K562 (cell line): Measurements from ENCODE around the gene NT5C. TPM values are rescaled to one million over a fixed set of nuclear protein-coding genes. Genes with fewer than 3 reads are reported as not detected.

Source experiments
- CTBP1 ChIP-seq: fragments of 450-650 bp; IDR thresholded peaks from 2 replicates; pipeline ENCODE4 v1.6.1; 2016; ENCODE audit warnings: borderline replicate concordance
- IRF1 ChIP-seq: sonication (generic); formaldehyde crosslinking; IDR thresholded peaks from 2 replicates; pipeline ENCODE4 v1.8.0; 2022; ENCODE audit warnings: missing genetic modification reagents, mild to moderate bottlenecking, borderline replicate concordance
- MYBL2 ChIP-seq, 2 experiments: fragments of 450-650 bp in 1 of 2; sonication (generic) in 1 of 2; formaldehyde crosslinking in 1 of 2; IDR thresholded peaks; 2 replicates each; pipeline versions ENCODE4 v1.6.1 to v1.8.1; 2017 to 2022; ENCODE audit warnings: borderline replicate concordance in 1 of 2, inconsistent platforms in 1 of 2, low read depth in 1 of 2, mild to moderate bottlenecking in 1 of 2, missing genetic modification reagents in 1 of 2, moderate library complexity in 1 of 2
- NR3C1 ChIP-seq: sonication (generic); formaldehyde crosslinking; IDR thresholded peaks from 2 replicates; pipeline ENCODE4 v1.8.1; 2022; ENCODE audit warnings: missing genetic modification reagents
- PHB ChIP-seq: fragments of 250-450 bp; sonication (Bioruptor Pico); IDR thresholded peaks from 2 replicates; pipeline ENCODE4 v1.5.0; 2021
- RB1 ChIP-seq: fragments of 450-650 bp; IDR thresholded peaks from 2 replicates; pipeline ENCODE4 v1.6.1; 2017; ENCODE audit warnings: low read depth, mild to moderate bottlenecking
- RBM34 ChIP-seq: fragments of 200-400 bp; formaldehyde crosslinking; IDR thresholded peaks from 2 replicates; pipeline ENCODE4 v1.6.1; 2018; ENCODE audit warnings: low read length, borderline replicate concordance; ENCODE audit not compliant: insufficient read depth
- TAF1 ChIP-seq: IDR thresholded peaks from 2 replicates; pipeline ENCODE4 v1.6.1; 2011; ENCODE audit warnings: mild to moderate bottlenecking, low read length, moderate library complexity; ENCODE audit not compliant: insufficient read depth, control insufficient read depth, severe bottlenecking; ENCODE audit errors: extremely low read depth
- UBTF ChIP-seq, 2 experiments: IDR thresholded peaks; 2 replicates each; pipeline ENCODE4 v1.6.1; 2012; ENCODE audit warnings: improper control_type of control experiment in 2 of 2, low read depth in 2 of 2, low read length in 2 of 2, borderline replicate concordance in 1 of 2
- ZBTB40 ChIP-seq, 2 experiments: fragments of 450-650 bp in 1 of 2; sonication (generic) in 1 of 2; formaldehyde crosslinking in 1 of 2; IDR thresholded peaks; 2 replicates each; pipeline versions ENCODE4 v1.7.1 to v1.9.0; 2016 to 2022; ENCODE audit warnings: inconsistent platforms in 1 of 2, mild to moderate bottlenecking in 1 of 2, missing genetic modification reagents in 1 of 2
- ZNF507 ChIP-seq: conservative IDR thresholded peaks from 2 replicates; pipeline ENCODE4 v1.6.1; 2017; ENCODE audit warnings: missing genetic modification characterization, missing compliant biosample characterization
- ZNF589 ChIP-seq: fragments of 200-800 bp; sonication (Bioruptor generic); IDR thresholded peaks from 2 replicates; pipeline ENCODE4 v1.6.1; 2016; ENCODE audit warnings: low read depth, missing genetic modification characterization, missing compliant biosample characterization
- ZNF780A ChIP-seq: fragments of 250-450 bp; sonication (Bioruptor Pico); IDR thresholded peaks from 2 replicates; pipeline ENCODE4 v1.5.0; 2021; ENCODE audit warnings: mild to moderate bottlenecking
- polyA plus RNA-seq, 8 experiments: library from polyadenylated mRNA; depleted of rRNA in 4 of 8; stranded (reverse) in 5 of 8; unstranded in 3 of 8; fragments of >200 nt; fragmentation: Nextera tagmentation in 2 of 8; fragmentation: Illumina TruSeq in 1 of 8; extraction: Ambion mirVana in 2 of 8; extraction: Trizol in 1 of 8; gene quantifications; 2 replicates each; pipeline versions ENCODE4 v1.2.1 to v1.2.3, GENCODE V29; 2011 to 2014; ENCODE audit warnings: inconsistent platforms in 1 of 8, missing spikeins in 1 of 8
- total RNA-seq, 7 experiments: library from RNA; depleted of rRNA in 6 of 7; stranded (reverse); fragments of >200 nt in 6 of 7; fragmentation: Illumina TruSeq in 2 of 7; extraction: Trizol in 2 of 7; gene quantifications; 2 replicates each; pipeline versions ENCODE4 v1.2.1 to v1.2.3, GENCODE V29; 2011 to 2021; ENCODE audit warnings: low replicate concordance in 1 of 7

NT5C gene
- total and polyA plus RNA-seq, 9 of the 15 experiments (the other 6 are each of a cell fraction or from before 2014, with no cell fraction given) = 2.9 to 205 (median 45.0) TPM

- no peak for TF ChIP-seq MYBL2 (IDR thresholded peaks at IDR 0.05; ENCODE audit: low read depth)
- TF ChIP-seq MYBL2 (CRISPR knock-in tag; IDR thresholded peaks at IDR 0.05; ENCODE audit: borderline replicate concordance) = no peak
- no peak for TF ChIP-seq PHB (CRISPR knock-in tag)
- TF ChIP-seq CTBP1 = peak; percentile 42
- TF ChIP-seq IRF1 = no peak
- peak; percentile 85 for TF ChIP-seq ZBTB40 (IDR thresholded peaks at IDR 0.05)
- TF ChIP-seq ZBTB40 (CRISPR knock-in tag; IDR thresholded peaks at IDR 0.05) = no peak
- TF ChIP-seq RB1 = peak; percentile 42; the same call in 1 of the 2 replicates
- TF ChIP-seq ZNF780A (CRISPR knock-in tag) = no peak
- TF ChIP-seq ZNF507 (tag) = no peak
- TF ChIP-seq NR3C1 (CRISPR knock-in tag) = no peak
- TF ChIP-seq TAF1 = peak; percentile 73
- TF ChIP-seq ZNF589 (CRISPR knock-in tag) = no peak
- peak; percentile 6 to 42; a peak in 1 of 4 replicates for TF ChIP-seq UBTF (IDR thresholded peaks at IDR 0.05; ENCODE audit: borderline replicate concordance in 1 of 2, low read depth in 2 of 2, low read length in 2 of 2)
- TF ChIP-seq RBM34 = no peak
These were observed 21.9 kb downstream of the NT5C start, which contains the start of gene ARMC7 (continued) for GRCh38 chr17:75109407-75110233.
